Progenitor cell of endocrine pancreas (in vitro differentiated cells): Measurements from ENCODE around the gene SF3A1. TPM values are rescaled to one million over a fixed set of nuclear protein-coding genes. Genes with fewer than 3 reads are reported as not detected.

Source experiments
- DNase-seq: peaks from one replicate; pipeline ENCODE4 v3.0.0; 2021; ENCODE audit warnings: low spot score; ENCODE audit not compliant: unreplicated experiment
- H3K27ac Mint-ChIP-seq: 2 replicates; pipeline ENCODE4 v1.8.0; 2021; ENCODE audit warnings: mild to moderate bottlenecking, moderate library complexity, mixed read lengths
- H3K27me3 Mint-ChIP-seq: 2 replicates; pipeline ENCODE4 v1.8.0; 2021; ENCODE audit warnings: mixed read lengths
- H3K36me3 Mint-ChIP-seq: 2 replicates; pipeline ENCODE4 v1.8.0; 2022; ENCODE audit warnings: mixed read lengths; ENCODE audit not compliant: insufficient read depth
- H3K4me1 Mint-ChIP-seq: 2 replicates; pipeline ENCODE4 v1.8.0; 2021; ENCODE audit warnings: low read depth, mixed read lengths
- H3K4me3 Mint-ChIP-seq: 2 replicates; pipeline ENCODE4 v1.8.0; 2021; ENCODE audit warnings: low read depth, mild to moderate bottlenecking, moderate library complexity, mixed read lengths
- H3K9me3 Mint-ChIP-seq: 2 replicates; pipeline ENCODE4 v1.8.0; 2021; ENCODE audit warnings: low read depth, mixed read lengths
- CTCF ChIP-seq: fragments of 200-600 bp; sonication (generic); IDR thresholded peaks from one replicate; pipeline ENCODE4 v1.5.0; 2021; ENCODE audit warnings: antibody characterized with exemption, mild to moderate bottlenecking; ENCODE audit not compliant: unreplicated experiment
- total RNA-seq: library from RNA; stranded (reverse); gene quantifications from 2 replicates; pipeline ENCODE4 v1.2.1, GENCODE V29; 2021

The SF3A1 gene
- total RNA-seq, 1 donor from 2014 or later: 165 TPM

- peaks cover 30% of the 10 kb centered on the region for H3K27me3 Mint-ChIP-seq
- H3K4me1 Mint-ChIP-seq: peaks cover 13% of the 10 kb centered on the region
- no peaks in the 10 kb centered on the region for H3K36me3 Mint-ChIP-seq
- TF ChIP-seq CTCF: no peak
- no peaks in the 10 kb centered on the region for H3K9me3 Mint-ChIP-seq
- peak overlapping the region; percentile 84 for H3K4me3 Mint-ChIP-seq
- peak overlapping the region; percentile 73 for H3K27ac Mint-ChIP-seq
- no peak for DNase-seq
These were observed 41.3 kb upstream of the SF3A1 start for GRCh38 chr22:30397656-30398635.

GRCh38 chr22:30396871-30397655 is 40.4 kb upstream of the SF3A1 start, which contains the start of gene SEC14L2:
Gene SEC14L2 (plus strand): TSS chr22:30397018. CDS start chr22:30397117, 99 bp downstream.
- Mint-ChIP-seq H3K27me3 (peaks cover 30% of the 10 kb centered on the region), H3K4me3 (peak within 1 kb of the TSS; percentile 84), H3K4me1 (peaks cover 13% of the 10 kb centered on the region), H3K27ac (no peak within 1 kb of the TSS), H3K36me3 (no peaks in the 10 kb centered on the region), H3K9me3 (no peaks in the 10 kb centered on the region)
- no peak for TF ChIP-seq CTCF
- DNase-seq: peak; percentile 38

GRCh38 chr22:30393885-30394284 is 37.2 kb upstream of the SF3A1 start:
- Mint-ChIP-seq H3K36me3 (no peaks in the 10 kb centered on the region), H3K27ac (no peak overlapping the region), H3K4me3 (no peak overlapping the region), H3K27me3 (peaks cover 30% of the 10 kb centered on the region), H3K4me1 (peaks cover 13% of the 10 kb centered on the region), H3K9me3 (no peaks in the 10 kb centered on the region)
- no peak for TF ChIP-seq CTCF
- DNase-seq: no peak

- Mint-ChIP-seq H3K27ac (peak overlapping the region; percentile 37), H3K27me3 (peaks cover 25% of the 10 kb centered on the region), H3K4me1 (peaks cover 10% of the 10 kb centered on the region), H3K9me3 (no peaks in the 10 kb centered on the region), H3K4me3 (no peak overlapping the region), H3K36me3 (no peaks in the 10 kb centered on the region)
- no peak for TF ChIP-seq CTCF
- no peak for DNase-seq
These were observed 36.6 kb upstream of the SF3A1 start for GRCh38 chr22:30393322-30393680.

- no peaks in the 10 kb centered on the region for H3K36me3 Mint-ChIP-seq
- no peak overlapping the region for H3K27ac Mint-ChIP-seq
- no peak for TF ChIP-seq CTCF
- H3K4me1 Mint-ChIP-seq: peaks cover 4% of the 10 kb centered on the region
- H3K4me3 Mint-ChIP-seq: no peak overlapping the region
- H3K27me3 Mint-ChIP-seq: peaks cover 19% of the 10 kb centered on the region
- no peak for DNase-seq
- no peaks in the 10 kb centered on the region for H3K9me3 Mint-ChIP-seq
These were observed 36.1 kb upstream of the SF3A1 start for GRCh38 chr22:30392661-30393321.
